ENCODE results near the gene ICE1. TPM values are rescaled to one million over a fixed set of nuclear protein-coding genes. Genes with fewer than 3 reads are reported as not detected.

Gene ICE1
- total and polyA plus RNA-seq, 9 of the 15 experiments (the other 6 are each of a cell fraction or from before 2014, with no cell fraction given), result 4.9 to 47.4 (median 28.2) TPM

DNA sequence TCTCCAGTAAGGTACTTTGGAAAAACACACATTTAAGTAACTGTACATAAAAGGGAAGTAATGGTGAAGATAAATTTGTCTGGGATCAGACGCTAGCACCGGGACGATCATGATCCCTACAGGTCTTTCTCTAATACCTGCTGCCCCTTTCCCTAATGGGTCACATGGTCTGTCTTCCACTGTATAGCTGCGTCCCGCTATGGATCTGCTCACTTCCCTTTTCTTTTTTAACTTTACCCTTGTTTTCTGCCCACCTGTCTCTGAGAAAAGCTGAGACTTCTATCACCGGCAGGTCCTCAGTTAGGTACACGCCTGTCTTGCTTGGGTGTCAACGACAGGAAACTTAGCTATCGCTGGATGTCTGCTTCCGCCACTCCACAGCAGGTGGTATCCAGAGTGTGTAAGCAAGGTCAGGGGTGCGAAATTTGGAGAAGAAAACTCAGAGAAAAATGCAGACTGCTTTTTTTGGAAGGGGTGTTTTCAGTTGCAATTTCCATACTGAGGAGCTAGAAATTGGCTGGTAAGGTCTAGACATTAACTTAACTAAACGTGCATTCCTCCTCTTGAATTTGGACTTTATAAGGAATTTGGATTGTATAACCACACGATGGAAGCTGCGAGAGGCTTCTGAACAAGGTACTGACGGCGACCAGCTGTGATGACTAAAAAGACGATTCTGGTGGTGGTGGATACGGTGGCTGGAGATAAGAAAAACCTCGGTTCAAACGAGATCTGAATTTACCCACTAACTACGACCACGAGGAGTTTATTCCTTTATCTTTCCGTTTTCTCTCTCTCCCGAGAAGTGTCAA lies 1.1 kb upstream of the ICE1 start (continued):
- peak; percentile 10; the same call in 1 of the 2 replicates for TF ChIP-seq HSF4 (CRISPR knock-in tag; IDR thresholded peaks at IDR 0.05; ENCODE audit: borderline replicate concordance)
- no peak for TF ChIP-seq DIDO1 (tag; IDR thresholded peaks at IDR 0.05; ENCODE audit: low read depth)
- TF ChIP-seq HDAC2 (IDR thresholded peaks at IDR 0.05), result no peak
- TF ChIP-seq CBFA2T3 (IDR thresholded peaks at IDR 0.05), result peak; percentile 75
- peak; percentile 38; the same call in 1 of the 2 replicates for TF ChIP-seq CBFA2T2 (conservative IDR thresholded peaks at IDR 0.05)
- TF ChIP-seq HNRNPL (IDR thresholded peaks at IDR 0.05; ENCODE audit: low read depth, low read length), result no peak
- TF ChIP-seq SLC30A9 (CRISPR knock-in tag; IDR thresholded peaks at IDR 0.05), result no peak
- TF ChIP-seq ZNF584 (CRISPR knock-in tag; IDR thresholded peaks at IDR 0.05; ENCODE audit: low read depth), result 0 out of 2 replicates have a peak, but pooled peaks have one; percentile 11
- no peak for TF ChIP-seq NR2C2 (CRISPR knock-in tag; IDR thresholded peaks at IDR 0.05)
- no peak for TF ChIP-seq NR2C2 (tag; IDR thresholded peaks at IDR 0.05)
- TF ChIP-seq SMAD2 (IDR thresholded peaks at IDR 0.05; ENCODE audit: low read depth, low read length), result no peak
- TF ChIP-seq TAL1 (IDR thresholded peaks at IDR 0.05), result peak; percentile 42; the same call in 1 of the 2 replicates
- no peak for TF ChIP-seq CBX1 (IDR thresholded peaks at IDR 0.05; ENCODE audit: low read depth)
- no peak for TF ChIP-seq KDM5B (IDR thresholded peaks at IDR 0.05; ENCODE audit: insufficient replicate concordance, low read depth, low read length)
- peak; percentile 18; the same call in 1 of the 2 replicates for TF ChIP-seq MTA2 (IDR thresholded peaks at IDR 0.05; ENCODE audit: low read depth)
- no peak for TF ChIP-seq ZNF507 (tag; conservative IDR thresholded peaks at IDR 0.05)
- TF ChIP-seq DPF2 (IDR thresholded peaks at IDR 0.05), result peak; percentile 60
- TF ChIP-seq FOXK1 (CRISPR knock-in tag; IDR thresholded peaks at IDR 0.05; ENCODE audit: borderline replicate concordance), result no peak
- 0 out of 2 replicates have a peak, but pooled peaks have one; percentile 32 for TF ChIP-seq ZBTB26 (CRISPR knock-in tag; IDR thresholded peaks at IDR 0.05)
- no peak for TF ChIP-seq ZNF830 (CRISPR knock-in tag; IDR thresholded peaks at IDR 0.05)

Data from K562 (cell line).